ENCODE results near the gene AAR2.

AAR2 gene

GRCh38 chr20:36235892-36236785 is at the start of gene AAR2:
AAR2 (plus strand) TSS chr20:36236478; CDS start chr20:36239869, 3,391 bp downstream.
- DNase-seq: peak; percentile 89

- DNase-seq: no peak
These were observed 42.1 kb upstream of the AAR2 start for GRCh38 chr20:36193977-36194712.

- no peak for DNase-seq
These were observed 39.6 kb upstream of the AAR2 start for GRCh38 chr20:36196676-36197075.

GRCh38 chr20:36197271-36197670 is 39.0 kb upstream of the AAR2 start:
- peak; percentile 84 for DNase-seq

GRCh38 chr20:36199345-36200257 is 36.7 kb upstream of the AAR2 start:
- peak; percentile 97 for DNase-seq

- DNase-seq: peak; percentile 74
These were observed 35.8 kb upstream of the AAR2 start for GRCh38 chr20:36200451-36200850.

GRCh38 chr20:36201198-36201597 is 35.1 kb upstream of the AAR2 start:
- DNase-seq: no peak

GRCh38 chr20:36202891-36203338 is 33.4 kb upstream of the AAR2 start:
- DNase-seq: peak; percentile 82

GRCh38 chr20:36203861-36204260 is 32.4 kb upstream of the AAR2 start:
- no peak for DNase-seq

- DNase-seq: no peak
These were observed 31.3 kb upstream of the AAR2 start for GRCh38 chr20:36205026-36205425.

GRCh38 chr20:36206068-36206467 is 30.2 kb upstream of the AAR2 start:
- DNase-seq: no peak

GRCh38 chr20:36206641-36207040 is 29.6 kb upstream of the AAR2 start:
- DNase-seq: no peak

GRCh38 chr20:36207602-36208001 is 28.7 kb upstream of the AAR2 start:
- no peak for DNase-seq

- no peak for DNase-seq
These were observed 28.0 kb upstream of the AAR2 start for GRCh38 chr20:36208257-36208656.

GRCh38 chr20:36210436-36211021 is 25.7 kb upstream of the AAR2 start:
- DNase-seq: peak; percentile 12

- no peak for DNase-seq
These were observed 22.9 kb upstream of the AAR2 start for GRCh38 chr20:36213362-36213761.

GRCh38 chr20:36214684-36215256 is 21.5 kb upstream of the AAR2 start:
- DNase-seq: peak; percentile 74

- no peak for DNase-seq
These were observed 20.5 kb upstream of the AAR2 start for GRCh38 chr20:36215778-36216177.

GRCh38 chr20:36216314-36217025 is 19.8 kb upstream of the AAR2 start:
- DNase-seq: no peak

GRCh38 chr20:36217226-36217625 is 19.1 kb upstream of the AAR2 start:
- peak; percentile 58 for DNase-seq

- no peak for DNase-seq
These were observed 17.8 kb upstream of the AAR2 start for GRCh38 chr20:36218380-36219064.
